Measurements from ENCODE around the gene SMIM12.
"Not testable (repeated sequence)": the region's sequence is repeated elsewhere in the genome, so short reads cannot be mapped to it uniquely, and the experiment has no call there.

SMIM12 gene

DNA sequence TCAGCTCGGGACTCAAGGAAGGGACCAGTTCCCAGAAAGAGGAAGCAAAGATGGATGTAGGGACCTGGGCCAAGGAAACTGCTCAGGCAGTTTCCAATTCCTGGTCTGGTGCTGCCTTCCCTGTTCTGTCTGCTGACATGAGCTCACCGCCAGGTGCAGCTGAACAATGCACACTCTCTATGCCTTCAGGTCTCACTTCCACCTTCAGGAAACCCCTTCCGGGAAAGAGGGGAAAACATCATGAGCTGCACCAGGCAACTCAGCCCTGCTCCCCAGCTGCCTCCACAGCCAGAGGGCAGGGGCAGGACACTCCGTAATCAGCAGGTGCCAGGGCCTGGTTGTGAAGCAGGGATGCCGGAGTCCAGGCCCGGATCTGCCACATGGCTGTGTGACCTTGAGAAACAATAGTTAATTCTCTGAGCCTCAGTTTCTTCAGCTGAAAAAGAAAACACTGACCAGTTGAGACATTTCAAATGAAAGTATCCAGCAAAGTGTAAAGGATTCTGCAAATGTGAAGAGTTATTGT is 27.8 kb downstream of the SMIM12 start:
- no peaks in the 10 kb centered on the region for H3K27me3 ChIP-seq (replicated peaks; ENCODE audit: control insufficient read depth, insufficient read depth, low read length, poor library complexity, severe bottlenecking)
- no peaks in the 10 kb centered on the region for H3K9me3 ChIP-seq (ENCODE audit: control insufficient read depth, low read length)
- no peak overlapping the region for H3K4me3 ChIP-seq (ENCODE audit: insufficient read depth, low read depth, low read length, poor library complexity, severe bottlenecking)
- no peak overlapping the region for H3K27ac ChIP-seq (ENCODE audit: insufficient read depth, low read length, poor library complexity, severe bottlenecking)
- H3K36me3 ChIP-seq (ENCODE audit: control insufficient read depth, insufficient read depth, low read length), result no peaks in the 10 kb centered on the region
- no peaks in the 10 kb centered on the region for H3K4me1 ChIP-seq (ENCODE audit: control insufficient read depth, insufficient read depth, low read length, poor library complexity, severe bottlenecking)
- no peak for DNase-seq

GRCh38 chr1:34829250-34829649 is 30.3 kb downstream of the SMIM12 start:
- no peaks in the 10 kb centered on the region for H3K4me1 ChIP-seq (ENCODE audit: control insufficient read depth, insufficient read depth, low read length, poor library complexity, severe bottlenecking)
- H3K27me3 ChIP-seq (replicated peaks; ENCODE audit: control insufficient read depth, insufficient read depth, low read length, poor library complexity, severe bottlenecking), result no peaks in the 10 kb centered on the region
- H3K27ac ChIP-seq (ENCODE audit: insufficient read depth, low read length, poor library complexity, severe bottlenecking), result no peak overlapping the region
- no peak overlapping the region for H3K4me3 ChIP-seq (ENCODE audit: insufficient read depth, low read depth, low read length, poor library complexity, severe bottlenecking)
- H3K36me3 ChIP-seq (ENCODE audit: control insufficient read depth, insufficient read depth, low read length), result no peaks in the 10 kb centered on the region
- H3K9me3 ChIP-seq (ENCODE audit: control insufficient read depth, low read length), result no peaks in the 10 kb centered on the region
- no peak for DNase-seq

GRCh38 chr1:34828611-34829010 is 30.9 kb downstream of the SMIM12 start:
- Histone ChIP-seq H3K4me3 (ENCODE audit: insufficient read depth, low read depth, low read length, poor library complexity, severe bottlenecking) (no peak overlapping the region), H3K27ac (ENCODE audit: insufficient read depth, low read length, poor library complexity, severe bottlenecking) (no peak overlapping the region), H3K9me3 (ENCODE audit: control insufficient read depth, low read length) (no peaks in the 10 kb centered on the region), H3K27me3 (replicated peaks; ENCODE audit: control insufficient read depth, insufficient read depth, low read length, poor library complexity, severe bottlenecking) (no peaks in the 10 kb centered on the region), H3K4me1 (ENCODE audit: control insufficient read depth, insufficient read depth, low read length, poor library complexity, severe bottlenecking) (no peaks in the 10 kb centered on the region), H3K36me3 (ENCODE audit: control insufficient read depth, insufficient read depth, low read length) (no peaks in the 10 kb centered on the region)
- no peak for DNase-seq

GRCh38 chr1:34827341-34827941 is 32.1 kb downstream of the SMIM12 start:
- H3K36me3 ChIP-seq (ENCODE audit: control insufficient read depth, insufficient read depth, low read length), result no peaks in the 10 kb centered on the region
- H3K27me3 ChIP-seq (replicated peaks; ENCODE audit: control insufficient read depth, insufficient read depth, low read length, poor library complexity, severe bottlenecking), result no peaks in the 10 kb centered on the region
- H3K9me3 ChIP-seq (ENCODE audit: control insufficient read depth, low read length), result no peaks in the 10 kb centered on the region
- no peak overlapping the region for H3K4me3 ChIP-seq (ENCODE audit: insufficient read depth, low read depth, low read length, poor library complexity, severe bottlenecking)
- no peak overlapping the region for H3K27ac ChIP-seq (ENCODE audit: insufficient read depth, low read length, poor library complexity, severe bottlenecking)
- H3K4me1 ChIP-seq (ENCODE audit: control insufficient read depth, insufficient read depth, low read length, poor library complexity, severe bottlenecking), result no peaks in the 10 kb centered on the region
- DNase-seq, result no peak

- H3K9me3 ChIP-seq (ENCODE audit: control insufficient read depth, low read length), result no peaks in the 10 kb centered on the region
- no peaks in the 10 kb centered on the region for H3K4me1 ChIP-seq (ENCODE audit: control insufficient read depth, insufficient read depth, low read length, poor library complexity, severe bottlenecking)
- no peaks in the 10 kb centered on the region for H3K27me3 ChIP-seq (replicated peaks; ENCODE audit: control insufficient read depth, insufficient read depth, low read length, poor library complexity, severe bottlenecking)
- no peak overlapping the region for H3K27ac ChIP-seq (ENCODE audit: insufficient read depth, low read length, poor library complexity, severe bottlenecking)
- DNase-seq, result no peak
- no peaks in the 10 kb centered on the region for H3K36me3 ChIP-seq (ENCODE audit: control insufficient read depth, insufficient read depth, low read length)
- no peak overlapping the region for H3K4me3 ChIP-seq (ENCODE audit: insufficient read depth, low read depth, low read length, poor library complexity, severe bottlenecking)
Observed at GRCh38 chr1:34825455-34826091, 34.0 kb downstream of the SMIM12 start.

DNA sequence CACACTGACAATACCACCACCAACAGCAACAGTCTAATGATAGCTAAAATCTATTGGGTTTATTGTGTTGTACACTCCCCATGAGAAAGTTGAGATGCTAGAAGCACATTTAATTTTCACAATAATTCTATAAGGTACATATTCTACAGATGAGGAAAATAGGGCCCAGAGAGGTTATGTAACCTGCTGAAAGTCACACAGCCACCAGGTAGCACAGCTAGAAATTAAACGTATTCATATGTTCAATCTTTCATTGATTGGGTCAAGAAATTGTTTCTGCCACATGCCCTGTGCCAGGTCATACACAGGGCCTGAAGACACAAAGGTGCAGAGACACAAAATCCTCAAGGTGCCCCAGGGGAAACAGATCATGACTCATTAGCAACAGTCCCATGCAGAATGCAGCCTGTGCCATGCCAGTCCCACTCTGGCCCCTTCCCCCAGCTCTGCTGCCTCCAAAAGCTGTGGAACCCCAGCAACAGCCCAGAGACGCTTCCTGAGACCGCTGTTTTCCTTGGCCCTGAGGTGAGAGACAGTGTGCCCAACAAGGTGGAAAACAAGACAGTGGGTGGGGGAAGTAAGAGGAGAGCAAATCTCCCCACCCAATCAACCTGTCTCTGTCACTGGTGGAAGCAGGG is 34.6 kb downstream of the SMIM12 start:
- Histone ChIP-seq H3K4me1 (ENCODE audit: control insufficient read depth, insufficient read depth, low read length, poor library complexity, severe bottlenecking) (no peaks in the 10 kb centered on the region), H3K4me3 (ENCODE audit: insufficient read depth, low read depth, low read length, poor library complexity, severe bottlenecking) (no peak overlapping the region), H3K36me3 (ENCODE audit: control insufficient read depth, insufficient read depth, low read length) (no peaks in the 10 kb centered on the region), H3K27ac (ENCODE audit: insufficient read depth, low read length, poor library complexity, severe bottlenecking) (no peak overlapping the region), H3K27me3 (replicated peaks; ENCODE audit: control insufficient read depth, insufficient read depth, low read length, poor library complexity, severe bottlenecking) (no peaks in the 10 kb centered on the region), H3K9me3 (ENCODE audit: control insufficient read depth, low read length) (no peaks in the 10 kb centered on the region)
- no peak for DNase-seq

GRCh38 chr1:34822202-34822601 is 37.3 kb downstream of the SMIM12 start:
- Histone ChIP-seq H3K36me3 (ENCODE audit: control insufficient read depth, insufficient read depth, low read length) (no peaks in the 10 kb centered on the region), H3K9me3 (ENCODE audit: control insufficient read depth, low read length) (no peaks in the 10 kb centered on the region), H3K27me3 (replicated peaks; ENCODE audit: control insufficient read depth, insufficient read depth, low read length, poor library complexity, severe bottlenecking) (no peaks in the 10 kb centered on the region), H3K4me3 (ENCODE audit: insufficient read depth, low read depth, low read length, poor library complexity, severe bottlenecking) (no peak overlapping the region), H3K27ac (ENCODE audit: insufficient read depth, low read length, poor library complexity, severe bottlenecking) (no peak overlapping the region), H3K4me1 (ENCODE audit: control insufficient read depth, insufficient read depth, low read length, poor library complexity, severe bottlenecking) (no peaks in the 10 kb centered on the region)
- DNase-seq, result no peak

DNA sequence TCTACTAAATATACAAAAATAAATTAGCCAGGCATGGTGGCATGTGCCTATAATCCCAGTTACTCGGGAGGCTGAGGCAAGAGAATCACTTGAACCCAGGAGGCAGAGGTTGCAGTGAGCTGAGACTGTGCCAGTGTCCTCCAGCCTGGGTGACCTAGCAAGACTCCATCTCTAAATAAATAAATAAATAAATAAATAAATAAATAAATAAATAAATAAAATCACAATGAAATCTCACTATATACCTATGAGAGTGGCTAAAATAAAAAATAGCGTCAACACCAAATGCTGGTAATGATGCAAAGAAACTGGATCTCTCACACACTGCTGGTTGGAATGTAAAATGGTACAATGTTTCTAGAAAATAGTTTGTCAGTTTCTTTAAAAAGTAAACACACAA is 40.7 kb downstream of the SMIM12 start:
- not testable (repeated sequence) for H3K4me1 ChIP-seq (ENCODE audit: control insufficient read depth, insufficient read depth, low read length, poor library complexity, severe bottlenecking); H3K4me3 ChIP-seq (ENCODE audit: insufficient read depth, low read depth, low read length, poor library complexity, severe bottlenecking); H3K27ac ChIP-seq (ENCODE audit: insufficient read depth, low read length, poor library complexity, severe bottlenecking); H3K36me3 ChIP-seq (ENCODE audit: control insufficient read depth, insufficient read depth, low read length); H3K9me3 ChIP-seq (ENCODE audit: control insufficient read depth, low read length); DNase-seq; H3K27me3 ChIP-seq (replicated peaks; ENCODE audit: control insufficient read depth, insufficient read depth, low read length, poor library complexity, severe bottlenecking)

DNA sequence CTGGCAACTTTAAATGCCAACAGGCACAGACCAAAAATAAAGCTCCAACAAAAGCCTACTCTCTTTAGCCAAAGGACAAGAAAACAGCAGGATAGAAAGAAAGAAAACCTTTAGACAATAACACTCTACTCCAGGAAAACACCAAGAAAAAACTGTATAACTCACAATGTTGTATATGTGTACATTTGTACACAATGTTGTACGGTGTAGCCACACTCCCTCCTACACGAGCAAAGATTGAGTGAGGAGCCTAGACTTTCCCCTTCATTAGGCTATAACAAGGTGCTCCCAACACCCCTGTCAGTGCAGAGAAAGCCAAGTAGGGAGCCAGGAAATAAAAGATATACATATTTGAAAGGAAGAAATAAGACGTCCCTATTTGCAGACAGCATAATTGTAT is 42.8 kb downstream of the SMIM12 start:
- Histone ChIP-seq H3K9me3 (ENCODE audit: control insufficient read depth, low read length) (no peaks in the 10 kb centered on the region), H3K27ac (ENCODE audit: insufficient read depth, low read length, poor library complexity, severe bottlenecking) (no peak overlapping the region), H3K4me3 (ENCODE audit: insufficient read depth, low read depth, low read length, poor library complexity, severe bottlenecking) (no peak overlapping the region), H3K27me3 (replicated peaks; ENCODE audit: control insufficient read depth, insufficient read depth, low read length, poor library complexity, severe bottlenecking) (no peaks in the 10 kb centered on the region), H3K4me1 (ENCODE audit: control insufficient read depth, insufficient read depth, low read length, poor library complexity, severe bottlenecking) (no peaks in the 10 kb centered on the region), H3K36me3 (ENCODE audit: control insufficient read depth, insufficient read depth, low read length) (no peaks in the 10 kb centered on the region)
- no peak for DNase-seq

- Histone ChIP-seq H3K36me3 (ENCODE audit: control insufficient read depth, insufficient read depth, low read length) (no peaks in the 10 kb centered on the region), H3K27me3 (replicated peaks; ENCODE audit: control insufficient read depth, insufficient read depth, low read length, poor library complexity, severe bottlenecking) (no peaks in the 10 kb centered on the region), H3K27ac (ENCODE audit: insufficient read depth, low read length, poor library complexity, severe bottlenecking) (no peak overlapping the region), H3K4me3 (ENCODE audit: insufficient read depth, low read depth, low read length, poor library complexity, severe bottlenecking) (no peak overlapping the region), H3K9me3 (ENCODE audit: control insufficient read depth, low read length) (no peaks in the 10 kb centered on the region), H3K4me1 (ENCODE audit: control insufficient read depth, insufficient read depth, low read length, poor library complexity, severe bottlenecking) (no peaks in the 10 kb centered on the region)
- DNase-seq, result no peak
Observed at GRCh38 chr1:34816332-34816731, 43.2 kb downstream of the SMIM12 start.
